HCT116 (cell line): ENCODE results near the gene F2RL3. TPM values are rescaled to one million over a fixed set of nuclear protein-coding genes. Genes with fewer than 3 reads are reported as not detected.

Experiments
- ATAC-seq: fragments of 200-7000 bp; cut with Tn5 transposase; 2 replicates; pipeline ENCODE4 v1.9.1; 2020; ENCODE audit warnings: mild to moderate bottlenecking, moderate library complexity
- Bru-seq: library from RNA; stranded (reverse); fragments of 400-500 nt; gene quantifications from one replicate; lab custom pipeline; 2021; lab: Mats Ljungman, UMichigan
- BruChase-seq, 2 experiments: library from RNA; stranded (reverse); fragments of 400-500 nt; gene quantifications; one replicate each; lab custom pipeline; 2021; lab: Mats Ljungman, UMichigan
- BruUV-seq: library from RNA; stranded (reverse); fragments of 400-500 nt; replicated peaks from 2 replicates; lab custom pipeline; 2021; lab: Mats Ljungman, UMichigan
- CTCF ChIA-PET: fragments of 300-600 bp; sonication (Branson Sonifier 250); formaldehyde crosslinking; loops from one replicate; lab custom pipeline; 2021; ENCODE audit warnings: antibody characterized with exemption; lab: Charles Lee
- POLR2A ChIA-PET: fragments of 300-600, 350-600 bp; sonication (Branson Sonifier 250); formaldehyde crosslinking; loops from one replicate; lab custom pipeline; 2021; ENCODE audit warnings: antibody characterized with exemption; lab: Charles Lee
- RAD21 ChIA-PET, 2 experiments: fragments of 300-600 bp; sonication (Branson Sonifier 250); formaldehyde crosslinking; loops; one replicate each; lab custom pipeline; 2023; ENCODE audit warnings: low total read pairs in 2 of 2; ENCODE audit not compliant: uncharacterized antibody in 2 of 2, unreplicated experiment in 2 of 2, low non-redundant PET in 1 of 2; lab: Charles Lee
- DNase-seq: peaks from one replicate; pipeline ENCODE4 v3.0.0-alpha.2; 2010; ENCODE audit warnings: low read depth, low spot score
- H2AFZ ChIP-seq: fragments of 200-600 bp; shearing (Covaris generic), sonication (generic); 2 replicates; pipeline ENCODE4 v1.6.1; 2017; ENCODE audit warnings: low read depth, mixed run types, mixed read lengths, antibody characterized with exemption, low read length; ENCODE audit not compliant: poor library complexity, severe bottlenecking
- H3K27ac ChIP-seq: 2 replicates; pipeline ENCODE4 v1.5.1; 2012; ENCODE audit warnings: low read depth, low read length
- H3K27me3 ChIP-seq: fragments of 200-600 bp; sonication (generic); 2 replicates; pipeline ENCODE4 v1.6.1; 2016; ENCODE audit warnings: mixed run types, low read length, mixed read lengths; ENCODE audit not compliant: insufficient read depth
- H3K36me3 ChIP-seq, 2 experiments: fragments of 200-500 bp in 1 of 2; fragments of 200-600 bp in 1 of 2; sonication (Bioruptor generic) in 1 of 2; sonication (generic) in 1 of 2; 2 replicates each; pipeline versions ENCODE4 v1.5.1 to v1.6.1; 2014 to 2016; ENCODE audit warnings: low read length in 2 of 2, inconsistent platforms in 1 of 2, mixed read lengths in 1 of 2, mixed run types in 1 of 2; ENCODE audit not compliant: insufficient read depth in 2 of 2, control insufficient read depth in 1 of 2
- H3K4me1 ChIP-seq, 2 experiments: fragments of 200-600 bp in 1 of 2; sonication (generic) in 1 of 2; 2 replicates each; pipeline versions ENCODE4 v1.5.1 to v1.6.1; 2012 to 2017; ENCODE audit warnings: low read length in 2 of 2, inconsistent platforms in 1 of 2, mild to moderate bottlenecking in 1 of 2, mixed read lengths in 1 of 2, mixed run types in 1 of 2, moderate library complexity in 1 of 2; ENCODE audit not compliant: insufficient read depth in 2 of 2, control insufficient read depth in 1 of 2
- H3K4me2 ChIP-seq: fragments of 200-600 bp; sonication (generic); 2 replicates; pipeline ENCODE4 v1.6.1; 2017; ENCODE audit warnings: mixed run types, low read length, mixed read lengths
- H3K4me3 ChIP-seq, 2 experiments: fragments of 200-600 bp in 1 of 2; sonication (generic) in 1 of 2; replicated peaks in 1 of 2; 2 replicates each; pipeline ENCODE4 v1.5.1; 2011 to 2016; ENCODE audit warnings: low read length in 2 of 2, control low read depth in 1 of 2, low read depth in 1 of 2, mild to moderate bottlenecking in 1 of 2, mixed read lengths in 1 of 2, mixed run types in 1 of 2
- H3K79me2 ChIP-seq: fragments of 200-600 bp; sonication (generic); 2 replicates; pipeline ENCODE4 v1.6.1; 2017; ENCODE audit warnings: mild to moderate bottlenecking, mixed run types, low read length, moderate library complexity, mixed read lengths; ENCODE audit not compliant: insufficient read depth
- H3K9ac ChIP-seq: fragments of 200-600 bp; sonication (generic); 2 replicates; pipeline ENCODE4 v1.6.1; 2016; ENCODE audit warnings: low read length, mixed read lengths
- H3K9me2 ChIP-seq: fragments of 200-600 bp; sonication (generic), shearing (Covaris generic); 2 replicates; pipeline ENCODE4 v1.6.1; 2017; ENCODE audit warnings: mixed run types, mild to moderate bottlenecking, moderate library complexity; ENCODE audit not compliant: insufficient read depth
- H3K9me3 ChIP-seq, 2 experiments: fragments of 200-500 bp in 1 of 2; fragments of 200-600 bp in 1 of 2; sonication (Bioruptor generic) in 1 of 2; sonication (generic) in 1 of 2; 2 replicates each; pipeline ENCODE4 v1.6.1; 2014 to 2017; ENCODE audit warnings: low read length in 2 of 2, mixed read lengths in 2 of 2, inconsistent platforms in 1 of 2, low read depth in 1 of 2, mild to moderate bottlenecking in 1 of 2, mixed run types in 1 of 2, moderate library complexity in 1 of 2; ENCODE audit not compliant: control insufficient read depth in 1 of 2, insufficient read depth in 1 of 2
- H4K20me1 ChIP-seq: fragments of 200-600 bp; sonication (generic), shearing (Covaris generic); 2 replicates; pipeline ENCODE4 v1.6.1; 2017; ENCODE audit warnings: mixed run types, mild to moderate bottlenecking, moderate library complexity; ENCODE audit not compliant: insufficient read depth
- CTCF ChIP-seq, 3 experiments: fragments of 200-600 bp in 1 of 3; sonication (generic) in 1 of 3; IDR thresholded peaks in 2 of 3; conservative IDR thresholded peaks in 1 of 3; 2 replicates each; pipeline ENCODE4 v1.5.1; 2012 to 2017; ENCODE audit warnings: low read depth in 2 of 3, low read length in 2 of 3, antibody characterized with exemption in 1 of 3, borderline replicate concordance in 1 of 3, control low read depth in 1 of 3, mild to moderate bottlenecking in 1 of 3, mixed read lengths in 1 of 3, mixed run types in 1 of 3, moderate library complexity in 1 of 3; ENCODE audit not compliant: insufficient read depth in 1 of 3
- ELF1 ChIP-seq: IDR thresholded peaks from 2 replicates; pipeline ENCODE4 v1.6.1; 2012; ENCODE audit warnings: low read depth, borderline replicate concordance
- EZH2 ChIP-seq: fragments of 200-600 bp; sonication (generic); IDR thresholded peaks from 2 replicates; pipeline ENCODE4 v1.6.1; 2017; ENCODE audit warnings: antibody characterized with exemption, mixed run types
- EZH2phosphoT487 ChIP-seq: fragments of 200-600 bp; IDR thresholded peaks from 2 replicates; pipeline ENCODE4 v1.6.1; 2018; ENCODE audit warnings: antibody characterized with exemption, borderline replicate concordance
- POLR2A ChIP-seq: IDR thresholded peaks from 2 replicates; pipeline ENCODE4 v1.7.0; 2011; ENCODE audit warnings: borderline replicate concordance; ENCODE audit not compliant: insufficient read depth, insufficient read length; ENCODE audit errors: extremely low read depth
- SP1 ChIP-seq: IDR thresholded peaks from 2 replicates; pipeline ENCODE4 v1.6.1; 2012; ENCODE audit warnings: low read depth
- SRF ChIP-seq: IDR thresholded peaks from 2 replicates; pipeline ENCODE4 v1.6.1; 2012; ENCODE audit warnings: low read depth
- ZFX ChIP-seq: fragments of 450-650 bp; IDR thresholded peaks from 2 replicates; pipeline ENCODE4 v1.6.1; 2017
- intact Hi-C: fragments of 100-400 bp; cut with micrococcal nuclease; formaldehyde crosslinking; loops from 2 replicates; pipeline ENCODE4 v1.10.0; 2022
- long read RNA-seq: library from polyadenylated mRNA; unstranded; transcript quantifications from one replicate; pipeline ENCODE4 v2.0.0, GENCODE V29; 2021; ENCODE audit not compliant: unreplicated experiment
- polyA plus RNA-seq: library from polyadenylated mRNA; unstranded; fragments of >200 nt; gene quantifications from 2 replicates; pipeline ENCODE4 v1.2.1, GENCODE V29; 2012; ENCODE audit warnings: missing spikeins
- total RNA-seq: library from RNA; stranded (reverse); gene quantifications from one replicate; pipeline ENCODE4 v1.2.1, GENCODE V29; 2021; ENCODE audit not compliant: unreplicated experiment

F2RL3 gene
- total RNA-seq = 0.10 TPM
- polyA plus RNA-seq = not detected in 2 replicates
- Bru-seq, nascent RNA = not detected
- percentile 7 among the genes with signal in this experiment for BruChase-seq, experiment 1, labeled RNA remaining after a 6-hour chase
- BruChase-seq, experiment 2, labeled RNA remaining after a 2-hour chase = not detected
- long read RNA-seq = 0 reads

- no peak for TF ChIP-seq EZH2
- TF ChIP-seq ELF1 = no peak
- TF ChIP-seq, all 23 proteins: peak for 0
- BruUV-seq = no TSS peak
- no peak for DNase-seq
- Histone ChIP-seq H3K27me3 (no peaks in the 10 kb centered on the region), H3K4me2 (no peak within 1 kb of the TSS), H4K20me1 (no peaks in the 10 kb centered on the region), H3K9me3 (no peaks in the 10 kb centered on the region), H2AFZ (no peak within 1 kb of the TSS), H3K9me2 (no peaks in the 10 kb centered on the region), H3K4me3 (no peak within 1 kb of the TSS), H3K27ac (no peak within 1 kb of the TSS), H3K9ac (no peak within 1 kb of the TSS), H3K36me3 (no peaks in the 10 kb centered on the region), H3K4me1 (no peaks in the 10 kb centered on the region), H3K79me2 (no peaks in the 10 kb centered on the region)
- intact Hi-C loops = no loop called here
- CTCF ChIA-PET = no interaction called here
- RAD21 ChIA-PET = no interaction called here
- POLR2A ChIA-PET = no interaction called here
- ATAC-seq = no peak
These were observed at the start of gene F2RL3 for GRCh38 chr19:16888629-16889365. F2RL3 (plus strand) TSS chr19:16888999; CDS start chr19:16889190, 191 bp downstream.

GRCh38 chr19:16841391-16841926 is 47.3 kb upstream of the F2RL3 start:
- peaks cover 22 to 40% of the 10 kb centered on the region in 2 experiments; a peak in 3 of 4 replicates for H3K36me3 ChIP-seq
- H4K20me1 ChIP-seq = no peaks in the 10 kb centered on the region
- TF ChIP-seq POLR2A (no peak), EZH2phosphoT487 (no peak), SP1 (no peak), SRF (no peak), EZH2 (no peak), ZFX (no peak), CTCF (IDR thresholded peaks at IDR 0.05 in 2 of 3, conservative IDR thresholded peaks at IDR 0.05 in 1 of 3; ENCODE audit: borderline replicate concordance in 1 of 3, insufficient read depth in 1 of 3, low read depth in 2 of 3, low read length in 2 of 3) (no peak)
- DNase-seq = no peak
- RAD21 ChIA-PET = no interaction called here
- H3K9ac ChIP-seq = no peak overlapping the region
- no peaks in the 10 kb centered on the region for H3K4me1 ChIP-seq
- H2AFZ ChIP-seq = no peak overlapping the region
- CTCF ChIA-PET = no interaction called here
- no TSS peak for BruUV-seq
- POLR2A ChIA-PET = no interaction called here
- H3K79me2 ChIP-seq = peaks cover 26% of the 10 kb centered on the region; the same call in 1 of the 2 replicates
- H3K27me3 ChIP-seq = no peaks in the 10 kb centered on the region
- H3K4me3 ChIP-seq = no peak overlapping the region
- H3K27ac ChIP-seq = no peak overlapping the region
- H3K9me2 ChIP-seq = no peaks in the 10 kb centered on the region
- no peaks in the 10 kb centered on the region for H3K9me3 ChIP-seq
- H3K4me2 ChIP-seq = no peak overlapping the region
- intact Hi-C loops = no loop called here
- ATAC-seq = no peak
